GM12878 (cell line): ENCODE results near the gene UBAP2. TPM values are rescaled to one million over a fixed set of nuclear protein-coding genes. Genes with fewer than 3 reads are reported as not detected.

Experiments used
- ATAC-seq: fragments of 200-7000 bp; cut with Tn5 transposase; 3 replicates; pipeline ENCODE4 v1.9.1; 2020; ENCODE audit warnings: mild to moderate bottlenecking, moderate library complexity
- BruUV-seq: library from RNA; stranded (reverse); fragments of 400-500 nt; replicated peaks from 2 replicates; lab custom pipeline; 2021; lab: Mats Ljungman, UMichigan
- CTCF ChIA-PET: fragments of 300-600 bp; sonication (Branson Sonifier 250); formaldehyde crosslinking; extraction: SDS; loops from one replicate; lab custom pipeline; 2021; ENCODE audit warnings: inconsistent platforms; lab: Yijun Ruan, JAX
- POLR2A ChIA-PET: fragments of 350-600 bp; formaldehyde crosslinking; extraction: SDS; loops from one replicate; lab custom pipeline; 2021; ENCODE audit warnings: inconsistent platforms; lab: Charles Lee
- RAD21 ChIA-PET: fragments of 300-600 bp; sonication (Branson Sonifier 250); formaldehyde crosslinking; loops from one replicate; lab custom pipeline; 2023; ENCODE audit warnings: antibody characterized with exemption; ENCODE audit not compliant: unreplicated experiment; lab: Charles Lee
- SMC1A ChIA-PET: fragments of 300-600 bp; sonication (Branson Sonifier 250); formaldehyde crosslinking; loops from one replicate; lab custom pipeline; 2023; ENCODE audit not compliant: unreplicated experiment, uncharacterized antibody; lab: Charles Lee
- DNase-seq: peaks from one replicate; pipeline ENCODE4 v3.0.0-alpha.2; 2011; ENCODE audit warnings: low read depth, low spot score
- FAIRE-seq: peaks from 3 replicates; lab custom pipeline; 2011; peaks lifted over from hg19 to GRCh38; lab: Jason Lieb, UNC
- H2AFZ ChIP-seq: 2 replicates; pipeline ENCODE4 v1.6.0; 2011; ENCODE audit warnings: low read depth, low read length, control low read depth; ENCODE audit not compliant: control insufficient read depth
- H3K27ac ChIP-seq: 2 replicates; pipeline ENCODE4 v1.5.1; 2011; ENCODE audit warnings: control low read depth; ENCODE audit not compliant: control insufficient read depth, insufficient read depth
- H3K27me3 ChIP-seq, 2 experiments: replicated peaks in 1 of 2; 2 replicates each; pipeline versions ENCODE4 v1.6.0 to v1.6.1; 2011; ENCODE audit warnings: low read length in 1 of 2; ENCODE audit not compliant: control insufficient read depth in 2 of 2, insufficient read depth in 2 of 2
- H3K36me3 ChIP-seq, 2 experiments: 2 replicates each; pipeline ENCODE4 v1.5.1; 2011; ENCODE audit warnings: low read length in 1 of 2; ENCODE audit not compliant: control insufficient read depth in 2 of 2, insufficient read depth in 2 of 2
- H3K4me1 ChIP-seq: 2 replicates; pipeline ENCODE4 v1.6.1; 2011; ENCODE audit warnings: mild to moderate bottlenecking, low read length, moderate library complexity, mixed read lengths; ENCODE audit not compliant: control insufficient read depth, insufficient read depth
- H3K4me2 ChIP-seq: 2 replicates; pipeline ENCODE4 v1.6.0; 2011; ENCODE audit warnings: control low read depth; ENCODE audit not compliant: control insufficient read depth, insufficient read depth
- H3K4me3 ChIP-seq: fragments of 200-600 bp; sonication (generic); 2 replicates; pipeline ENCODE4 v1.5.1; 2016
- H3K79me2 ChIP-seq: 2 replicates; pipeline ENCODE4 v1.6.0; 2011; ENCODE audit warnings: low read length; ENCODE audit not compliant: control insufficient read depth, insufficient read depth
- H3K9ac ChIP-seq: 2 replicates; pipeline ENCODE4 v1.8.0; 2011; ENCODE audit warnings: low read length, control low read depth, mixed read lengths; ENCODE audit not compliant: control insufficient read depth, insufficient read depth
- H3K9me3 ChIP-seq: replicated peaks from 3 replicates; pipeline ENCODE4 v1.5.1; 2011; ENCODE audit warnings: mild to moderate bottlenecking, low read length; ENCODE audit not compliant: control insufficient read depth, insufficient read depth
- H4K20me1 ChIP-seq: 2 replicates; pipeline ENCODE4 v1.6.0; 2011; ENCODE audit not compliant: control insufficient read depth, insufficient read depth
- CREM ChIP-seq: IDR thresholded peaks from 2 replicates; pipeline ENCODE4 v1.6.1; 2014; ENCODE audit warnings: antibody characterized with exemption, low read depth
- CUX1 ChIP-seq: IDR thresholded peaks from 2 replicates; pipeline ENCODE4 v1.6.1; 2012; ENCODE audit warnings: improper control_type of control experiment, low read depth, low read length; ENCODE audit not compliant: insufficient replicate concordance
- KDM1A ChIP-seq: fragments of 200-600 bp; sonication (generic); IDR thresholded peaks from 2 replicates; pipeline ENCODE4 v1.6.1; 2016; ENCODE audit warnings: borderline replicate concordance
- MEF2A ChIP-seq: IDR thresholded peaks from 2 replicates; pipeline ENCODE4 v1.6.1; 2011; ENCODE audit warnings: low read depth, mild to moderate bottlenecking, low read length, moderate library complexity; ENCODE audit not compliant: insufficient read depth
- NBN ChIP-seq: fragments of 450-650 bp; IDR thresholded peaks from 2 replicates; pipeline ENCODE4 v1.6.1; 2016
- NKRF ChIP-seq: fragments of 450-650 bp; conservative IDR thresholded peaks from 2 replicates; pipeline ENCODE4 v1.6.1; 2017; ENCODE audit warnings: mild to moderate bottlenecking, moderate library complexity
- POLR2AphosphoS2 ChIP-seq: IDR thresholded peaks from 2 replicates; pipeline ENCODE4 v1.6.1; 2011; ENCODE audit warnings: low read depth, mild to moderate bottlenecking, low read length, improper control_type of control experiment, moderate library complexity
- SIN3A ChIP-seq: IDR thresholded peaks from 2 replicates; pipeline ENCODE4 v1.6.1; 2012; ENCODE audit warnings: low read depth, low read length, improper control_type of control experiment
- YBX1 ChIP-seq: fragments of 450-650 bp; IDR thresholded peaks from 2 replicates; pipeline ENCODE4 v1.6.1; 2016; ENCODE audit warnings: antibody characterized with exemption
- ZNF217 ChIP-seq: fragments of 450-650 bp; IDR thresholded peaks from 2 replicates; pipeline ENCODE4 v1.6.1; 2017; ENCODE audit warnings: antibody characterized with exemption, mild to moderate bottlenecking
- WGBS: methylation state at CpG from one replicate; pipeline ENCODE4 v1.1.6; 2016; ENCODE audit warnings: low lambda C conversion rate; ENCODE audit not compliant: insufficient replicate concordance, insufficient coverage; ENCODE audit errors: missing lambda C conversion rate; 5-methylcytosine and 5-hydroxymethylcytosine counted together
- in situ Hi-C: fragments of 300-500 bp; cut with MboI; formaldehyde crosslinking; loops from 9 replicates; pipeline ENCODE4 v1.14.3; 2018; ENCODE audit warnings: mixed read lengths
- intact Hi-C: fragments of 100-400 bp; cut with micrococcal nuclease; formaldehyde crosslinking; loops from one replicate; pipeline ENCODE4 v1.14.2; 2022; ENCODE audit not compliant: unreplicated experiment
- polyA plus RNA-seq, 11 experiments: library from polyadenylated mRNA; depleted of rRNA in 4 of 11; unstranded in 6 of 11; stranded (reverse) in 5 of 11; fragments of >200 nt; fragmentation: Nextera tagmentation in 4 of 11; fragmentation: Illumina TruSeq in 1 of 11; extraction: Ambion mirVana in 4 of 11; extraction: Trizol in 1 of 11; gene quantifications; 1 replicate in 1 of 11; 2 replicates in 10 of 11; pipeline versions ENCODE4 v1.2.1 to v1.2.3, GENCODE V29; 2011 to 2016; ENCODE audit warnings: inconsistent platforms in 2 of 11, missing spikeins in 2 of 11, low read depth in 1 of 11
- total RNA-seq, 4 experiments: library from RNA; depleted of rRNA in 3 of 4; stranded (reverse); fragments of >200 nt in 3 of 4; fragmentation: Illumina TruSeq in 1 of 4; extraction: Trizol in 1 of 4; gene quantifications; 2 replicates each; pipeline versions ENCODE4 v1.2.1 to v1.2.3, GENCODE V29; 2013 to 2021
- TF ChIP-seq, protein P1 (sequence below): fragments of 450-650 bp; IDR thresholded peaks from 2 replicates; pipeline ENCODE4 v1.6.1; 2017; ENCODE audit warnings: borderline replicate concordance
- TF ChIP-seq, protein P2 (sequence below): fragments of 450-650 bp; formaldehyde crosslinking; IDR thresholded peaks from 2 replicates; pipeline ENCODE4 v1.4.0; 2020; ENCODE audit warnings: mild to moderate bottlenecking, moderate library complexity

UBAP2 gene
- total and polyA plus RNA-seq, 10 of the 15 experiments (the other 5 are each of a cell fraction or from before 2014, with no cell fraction given) = 8.5 to 48.2 (median 28.1) TPM

GRCh38 chr9:33885948-33886347 lies 162.7 kb downstream of the UBAP2 start:
- no peak overlapping the region for H2AFZ ChIP-seq
- in situ Hi-C loops (no loop called here), intact Hi-C loops (no loop called here)
- POLR2A ChIA-PET = no interaction called here
- no peaks in the 10 kb centered on the region for H4K20me1 ChIP-seq
- H3K36me3 ChIP-seq = peaks cover 0 to 12% of the 10 kb centered on the region in 2 experiments; a peak in 2 of 4 replicates
- H3K9me3 ChIP-seq = no peaks in the 10 kb centered on the region
- RAD21 ChIA-PET = no interaction called here
- ATAC-seq (no peak), DNase-seq (no peak), FAIRE-seq (no peak)
- CTCF ChIA-PET = interaction anchor here (1.6 to 2.0 kb wide), 2 partner anchors 8 to 72 kb away, joined by 8 read pairs; no protein-coding TSS in a partner anchor
- no peaks in the 10 kb centered on the region for H3K4me1 ChIP-seq
- H3K4me3 ChIP-seq = no peak overlapping the region
- SMC1A ChIA-PET = interaction anchor here (0.9 kb wide), 1 partner anchor 41 kb away, joined by 3 read pairs; no protein-coding TSS in a partner anchor
- peaks cover 34% of the 10 kb centered on the region for H3K79me2 ChIP-seq
- 98% methylated on average over 2 of the region's 2 CpGs for WGBS
- no peaks in the 10 kb centered on the region for H3K27me3 ChIP-seq
- no peak overlapping the region for H3K4me2 ChIP-seq
- no peak overlapping the region for H3K27ac ChIP-seq
- no peak overlapping the region for H3K9ac ChIP-seq
- BruUV-seq = no TSS peak
- TF ChIP-seq SIN3A = no peak
- TF ChIP-seq NKRF = no peak
- TF ChIP-seq POLR2AphosphoS2 = no peak
- TF ChIP-seq ZNF217 = no peak
- TF ChIP-seq YBX1 = no peak
- TF ChIP-seq NBN = no peak
- TF ChIP-seq KDM1A = no peak
- TF ChIP-seq, protein P1, sequence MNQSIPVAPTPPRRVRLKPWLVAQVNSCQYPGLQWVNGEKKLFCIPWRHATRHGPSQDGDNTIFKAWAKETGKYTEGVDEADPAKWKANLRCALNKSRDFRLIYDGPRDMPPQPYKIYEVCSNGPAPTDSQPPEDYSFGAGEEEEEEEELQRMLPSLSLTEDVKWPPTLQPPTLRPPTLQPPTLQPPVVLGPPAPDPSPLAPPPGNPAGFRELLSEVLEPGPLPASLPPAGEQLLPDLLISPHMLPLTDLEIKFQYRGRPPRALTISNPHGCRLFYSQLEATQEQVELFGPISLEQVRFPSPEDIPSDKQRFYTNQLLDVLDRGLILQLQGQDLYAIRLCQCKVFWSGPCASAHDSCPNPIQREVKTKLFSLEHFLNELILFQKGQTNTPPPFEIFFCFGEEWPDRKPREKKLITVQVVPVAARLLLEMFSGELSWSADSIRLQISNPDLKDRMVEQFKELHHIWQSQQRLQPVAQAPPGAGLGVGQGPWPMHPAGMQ = no peak
- TF ChIP-seq CUX1 = no peak
- no peak for TF ChIP-seq MEF2A
- TF ChIP-seq, protein P2, sequence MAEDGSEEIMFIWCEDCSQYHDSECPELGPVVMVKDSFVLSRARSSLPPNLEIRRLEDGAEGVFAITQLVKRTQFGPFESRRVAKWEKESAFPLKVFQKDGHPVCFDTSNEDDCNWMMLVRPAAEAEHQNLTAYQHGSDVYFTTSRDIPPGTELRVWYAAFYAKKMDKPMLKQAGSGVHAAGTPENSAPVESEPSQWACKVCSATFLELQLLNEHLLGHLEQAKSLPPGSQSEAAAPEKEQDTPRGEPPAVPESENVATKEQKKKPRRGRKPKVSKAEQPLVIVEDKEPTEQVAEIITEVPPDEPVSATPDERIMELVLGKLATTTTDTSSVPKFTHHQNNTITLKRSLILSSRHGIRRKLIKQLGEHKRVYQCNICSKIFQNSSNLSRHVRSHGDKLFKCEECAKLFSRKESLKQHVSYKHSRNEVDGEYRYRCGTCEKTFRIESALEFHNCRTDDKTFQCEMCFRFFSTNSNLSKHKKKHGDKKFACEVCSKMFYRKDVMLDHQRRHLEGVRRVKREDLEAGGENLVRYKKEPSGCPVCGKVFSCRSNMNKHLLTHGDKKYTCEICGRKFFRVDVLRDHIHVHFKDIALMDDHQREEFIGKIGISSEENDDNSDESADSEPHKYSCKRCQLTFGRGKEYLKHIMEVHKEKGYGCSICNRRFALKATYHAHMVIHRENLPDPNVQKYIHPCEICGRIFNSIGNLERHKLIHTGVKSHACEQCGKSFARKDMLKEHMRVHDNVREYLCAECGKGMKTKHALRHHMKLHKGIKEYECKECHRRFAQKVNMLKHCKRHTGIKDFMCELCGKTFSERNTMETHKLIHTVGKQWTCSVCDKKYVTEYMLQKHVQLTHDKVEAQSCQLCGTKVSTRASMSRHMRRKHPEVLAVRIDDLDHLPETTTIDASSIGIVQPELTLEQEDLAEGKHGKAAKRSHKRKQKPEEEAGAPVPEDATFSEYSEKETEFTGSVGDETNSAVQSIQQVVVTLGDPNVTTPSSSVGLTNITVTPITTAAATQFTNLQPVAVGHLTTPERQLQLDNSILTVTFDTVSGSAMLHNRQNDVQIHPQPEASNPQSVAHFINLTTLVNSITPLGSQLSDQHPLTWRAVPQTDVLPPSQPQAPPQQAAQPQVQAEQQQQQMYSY = no peak
- TF ChIP-seq CREM = no peak
